HCT116 (cell line): ENCODE measurements around the gene FBXL2.

Source experiments
- CTCF ChIP-seq, 3 experiments: fragments of 200-600 bp in 1 of 3; sonication (generic) in 1 of 3; IDR thresholded peaks in 2 of 3; conservative IDR thresholded peaks in 1 of 3; 2 replicates each; pipeline ENCODE4 v1.5.1; 2012 to 2017; ENCODE audit warnings: low read depth in 2 of 3, low read length in 2 of 3, antibody characterized with exemption in 1 of 3, borderline replicate concordance in 1 of 3, control low read depth in 1 of 3, mild to moderate bottlenecking in 1 of 3, mixed read lengths in 1 of 3, mixed run types in 1 of 3, moderate library complexity in 1 of 3; ENCODE audit not compliant: insufficient read depth in 1 of 3
- EZH2 ChIP-seq: fragments of 200-600 bp; sonication (generic); IDR thresholded peaks from 2 replicates; pipeline ENCODE4 v1.6.1; 2017; ENCODE audit warnings: antibody characterized with exemption, mixed run types
- POLR2A ChIP-seq: IDR thresholded peaks from 2 replicates; pipeline ENCODE4 v1.7.0; 2011; ENCODE audit warnings: borderline replicate concordance; ENCODE audit not compliant: insufficient read depth, insufficient read length; ENCODE audit errors: extremely low read depth
- RAD21 ChIP-seq: IDR thresholded peaks from 2 replicates; pipeline ENCODE4 v1.6.1; 2012; ENCODE audit warnings: low read depth, mild to moderate bottlenecking
- SIN3A ChIP-seq: IDR thresholded peaks from 2 replicates; pipeline ENCODE4 v1.6.1; 2012; ENCODE audit warnings: low read depth
- YY1 ChIP-seq: IDR thresholded peaks from 2 replicates; pipeline ENCODE4 v1.6.1; 2011; ENCODE audit warnings: low read length, low read depth, moderate library complexity, mild to moderate bottlenecking; ENCODE audit not compliant: insufficient replicate concordance; ENCODE audit errors: extremely low read depth
- ZFX ChIP-seq: fragments of 450-650 bp; IDR thresholded peaks from 2 replicates; pipeline ENCODE4 v1.6.1; 2017

- no peak for TF ChIP-seq CTCF (IDR thresholded peaks at IDR 0.05 in 2 of 3, conservative IDR thresholded peaks at IDR 0.05 in 1 of 3; ENCODE audit: borderline replicate concordance in 1 of 3, insufficient read depth in 1 of 3, low read depth in 2 of 3, low read length in 2 of 3)
- no peak for TF ChIP-seq POLR2A
- TF ChIP-seq YY1: no peak
- no peak for TF ChIP-seq RAD21
- TF ChIP-seq EZH2: no peak
- TF ChIP-seq SIN3A: no peak
- no peak for TF ChIP-seq ZFX
Observed at GRCh38 chr3:33250712-33251111, 26.5 kb upstream of the FBXL2 start.
